GM18498 (cell line): ENCODE measurements around the gene MFSD6.
"Not testable (repeated sequence)": the region's sequence is repeated elsewhere in the genome, so short reads cannot be mapped to it uniquely, and the experiment has no call there.

Source experiments
- ATAC-seq: cut with Tn5 transposase; IDR thresholded peaks from one replicate; pipeline ENCODE4 v1.9.1; 2021; ENCODE audit warnings: mild to moderate bottlenecking, moderate library complexity; ENCODE audit not compliant: unreplicated experiment

MFSD6 gene

DNA sequence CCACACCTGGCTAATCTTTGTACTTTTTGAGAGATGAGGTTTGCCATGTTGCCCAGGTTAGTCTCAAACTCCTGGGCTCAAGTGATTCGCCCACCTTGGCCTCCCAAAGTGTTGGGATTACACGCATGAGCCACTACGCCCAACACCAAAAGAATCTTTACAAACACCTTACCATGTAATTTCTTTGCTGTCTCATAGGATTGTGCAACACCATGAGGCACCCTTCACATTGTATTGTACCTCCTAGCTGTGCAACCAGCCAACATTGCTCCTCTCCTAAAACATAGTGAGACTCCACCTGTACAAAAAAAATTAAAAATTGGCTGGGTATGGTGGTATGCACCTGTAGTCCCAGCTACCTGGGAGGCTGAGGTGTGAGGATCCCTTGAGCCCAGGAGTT, 3.1 kb upstream of the MFSD6 start:
- no peak for ATAC-seq

DNA sequence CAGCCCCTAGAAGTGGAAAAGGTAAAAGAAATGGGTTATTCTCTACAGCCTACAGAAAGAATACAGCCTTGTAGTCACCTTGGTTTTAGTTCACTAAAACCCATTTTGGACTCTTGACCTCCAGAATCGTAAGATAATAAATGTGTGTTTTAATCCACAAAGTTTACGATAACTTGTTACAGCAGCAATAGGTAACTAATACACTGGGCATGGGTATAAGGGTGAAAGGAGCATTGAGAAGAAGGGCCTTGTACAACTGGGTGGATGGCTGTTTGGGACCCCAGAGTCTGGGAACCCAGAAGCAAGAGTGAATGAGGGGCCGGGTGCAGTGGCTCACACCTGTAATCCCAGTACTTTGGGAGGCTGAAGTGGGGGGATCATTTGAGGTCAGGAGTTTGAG, 2.2 kb upstream of the MFSD6 start:
- no peak for ATAC-seq

DNA sequence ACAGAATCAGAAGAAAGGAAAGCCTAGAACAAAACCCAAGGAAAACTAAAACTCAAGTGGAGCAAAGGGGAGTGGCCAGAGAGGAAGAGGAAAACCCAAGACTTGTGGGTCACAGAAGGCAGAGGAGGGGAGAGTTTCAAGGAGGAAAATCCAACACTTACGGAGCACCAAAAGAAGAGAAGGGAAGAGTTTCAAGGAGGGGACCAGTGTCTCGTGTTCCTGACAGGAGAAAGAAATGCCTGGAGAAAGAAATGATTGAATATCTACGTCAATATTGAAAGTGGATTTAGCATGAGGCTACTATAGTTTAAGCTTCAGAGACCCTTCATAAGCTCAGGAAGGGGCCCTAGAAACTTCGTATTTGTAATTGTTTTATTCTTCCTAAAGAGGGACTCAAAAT, 1.4 kb upstream of the MFSD6 start:
- ATAC-seq = no peak

DNA sequence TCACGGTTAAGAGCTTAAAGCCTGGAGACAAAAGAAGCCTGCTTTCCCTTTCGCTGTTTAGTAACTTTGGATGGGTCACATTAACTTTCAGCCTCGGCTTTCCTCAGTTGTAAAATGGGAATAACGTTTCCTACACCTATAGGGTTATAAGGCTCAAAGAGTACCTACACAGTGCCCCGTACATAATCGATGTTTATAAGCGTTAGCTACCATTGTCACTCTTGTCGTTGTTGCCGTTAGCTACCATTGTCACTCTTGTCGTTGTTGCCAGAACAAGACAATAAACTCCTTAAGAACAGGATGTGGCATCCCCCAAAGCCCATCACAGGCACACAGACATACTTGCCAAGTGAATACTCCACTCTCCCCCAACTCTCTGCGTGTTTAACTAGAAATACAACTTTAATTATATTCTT, 901 bp upstream of the MFSD6 start:
- no peak for ATAC-seq

DNA sequence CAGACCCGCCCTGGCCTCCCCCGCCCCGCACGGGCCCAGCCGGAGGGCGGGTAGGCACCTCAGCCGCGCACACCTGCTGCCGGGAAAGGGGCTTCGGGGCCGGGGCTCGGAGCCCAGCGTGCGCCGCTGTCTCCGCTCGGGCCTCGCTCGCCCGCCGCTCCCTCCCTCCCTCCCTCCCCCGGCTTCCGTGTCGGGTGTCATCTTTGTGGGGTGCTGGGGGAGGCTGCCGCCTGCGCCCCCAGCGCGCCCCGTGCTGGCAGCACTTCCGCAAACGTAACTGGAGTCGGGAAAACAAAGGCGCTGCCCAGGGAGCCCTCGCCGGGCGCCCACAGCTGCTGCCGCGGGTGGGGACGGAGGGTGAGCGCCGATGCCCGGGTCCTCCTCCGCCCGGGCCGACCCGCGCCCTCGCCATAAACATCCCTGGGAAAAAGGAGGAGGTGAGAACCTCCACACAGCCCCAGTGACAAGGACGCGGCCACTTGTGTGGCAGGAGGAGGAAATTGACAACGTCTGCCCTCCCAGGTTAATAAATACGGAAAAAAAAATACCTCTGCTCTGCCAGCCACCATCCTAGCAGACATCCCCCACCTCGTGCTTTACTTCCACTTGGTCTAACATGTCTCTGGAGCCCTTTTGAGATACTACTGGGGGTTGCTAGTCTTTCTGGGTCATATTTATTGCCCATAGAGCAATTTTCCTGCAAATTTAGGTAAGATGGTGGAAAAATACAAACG, 550 bp downstream of the MFSD6 start:
- peak; percentile 66 for ATAC-seq

DNA sequence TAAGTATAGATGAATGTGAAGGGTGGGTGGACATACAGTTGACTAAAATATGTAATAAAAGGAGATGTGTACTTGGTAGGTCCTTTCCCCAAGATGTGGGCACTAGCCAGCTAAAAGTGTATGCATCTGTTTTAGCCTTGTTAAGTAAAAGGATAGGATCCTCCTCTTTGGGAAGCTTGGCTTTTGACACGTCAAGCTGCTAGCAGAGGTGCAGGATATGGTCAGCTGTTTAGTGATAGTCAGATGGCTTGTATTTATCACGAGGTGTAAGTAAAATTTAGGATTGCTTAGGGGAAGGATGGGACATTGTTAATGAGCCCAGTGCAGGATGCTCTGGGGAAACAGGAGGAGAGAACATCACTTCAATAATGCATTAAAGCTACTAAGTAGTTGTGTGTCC, 1.5 kb downstream of the MFSD6 start:
- no peak for ATAC-seq

DNA sequence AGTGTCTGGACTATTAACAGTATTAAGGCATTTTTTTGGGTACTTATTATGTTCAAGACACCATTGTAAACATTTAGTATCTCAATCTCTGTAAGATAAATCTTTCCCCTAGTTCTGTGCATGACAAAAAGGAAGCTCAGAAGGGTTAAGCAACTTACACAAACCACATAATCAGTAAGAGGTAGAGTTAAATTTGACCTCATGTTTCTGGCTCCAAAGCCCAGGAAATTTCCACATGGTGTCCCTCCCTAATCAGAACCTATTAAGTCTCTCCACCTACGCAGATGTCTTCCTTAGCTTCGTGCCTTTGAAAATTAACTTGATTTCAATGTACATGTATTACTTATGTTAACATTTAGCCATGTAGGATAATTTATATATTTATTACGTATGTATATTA, 2.0 kb downstream of the MFSD6 start:
- ATAC-seq = no peak

DNA sequence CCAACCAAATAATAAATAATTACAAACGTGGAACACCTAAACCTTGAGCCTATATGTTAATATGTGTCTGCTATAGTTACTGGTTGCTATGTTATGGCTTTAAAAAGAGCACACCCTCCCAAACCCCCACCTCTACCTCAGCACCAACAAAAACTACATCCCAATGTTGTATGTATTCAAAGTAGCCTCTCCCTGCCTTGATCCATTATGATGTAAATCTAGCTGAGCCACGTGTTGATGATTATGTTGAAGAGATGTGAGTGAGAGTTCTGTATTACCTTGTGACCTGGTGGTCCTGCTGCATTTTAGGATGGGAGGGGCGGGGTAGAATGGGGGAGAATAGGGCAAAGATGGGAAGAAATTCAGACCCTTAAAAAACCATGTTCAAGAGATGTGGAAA, 4.8 kb downstream of the MFSD6 start:
- no peak for ATAC-seq

DNA sequence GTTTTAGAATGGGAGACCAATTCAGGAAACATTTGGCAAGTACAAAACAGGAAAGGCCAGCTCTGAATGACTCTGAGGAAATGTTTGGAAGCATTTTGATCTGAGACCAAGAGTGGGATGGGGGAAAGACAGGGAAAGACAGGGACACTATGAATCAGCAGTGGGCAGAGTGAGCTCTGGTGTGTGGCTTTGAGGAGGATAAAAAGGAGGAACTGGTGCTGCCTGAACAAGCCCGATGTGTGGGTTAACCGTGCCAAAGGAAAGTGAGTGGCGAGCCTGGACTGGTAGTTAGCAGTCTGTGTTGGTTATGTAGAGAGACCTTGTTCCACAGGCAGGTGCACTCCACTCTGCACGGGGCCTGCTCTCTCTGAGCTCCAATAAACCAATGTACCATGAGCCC, 5.3 kb downstream of the MFSD6 start:
- no peak for ATAC-seq

DNA sequence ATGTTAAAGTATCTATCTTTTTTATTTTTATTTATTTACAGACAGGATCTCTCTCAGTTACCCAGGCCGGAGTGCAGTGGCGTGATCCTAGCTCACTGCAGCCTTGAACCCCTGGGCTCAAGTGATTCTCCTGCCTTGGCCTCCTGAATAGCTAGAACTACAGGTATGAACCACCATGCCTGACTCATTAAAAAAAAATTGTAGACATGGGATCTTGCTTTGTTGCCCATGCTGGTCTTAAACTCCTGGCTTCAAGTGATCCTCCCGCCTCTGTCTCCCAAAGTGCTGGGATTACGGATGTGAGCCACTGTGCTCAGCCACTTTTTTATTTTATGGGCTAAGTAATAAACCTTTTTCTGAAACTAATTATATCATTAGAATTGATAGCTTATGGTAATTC, 7.1 kb downstream of the MFSD6 start:
- ATAC-seq = no peak

DNA sequence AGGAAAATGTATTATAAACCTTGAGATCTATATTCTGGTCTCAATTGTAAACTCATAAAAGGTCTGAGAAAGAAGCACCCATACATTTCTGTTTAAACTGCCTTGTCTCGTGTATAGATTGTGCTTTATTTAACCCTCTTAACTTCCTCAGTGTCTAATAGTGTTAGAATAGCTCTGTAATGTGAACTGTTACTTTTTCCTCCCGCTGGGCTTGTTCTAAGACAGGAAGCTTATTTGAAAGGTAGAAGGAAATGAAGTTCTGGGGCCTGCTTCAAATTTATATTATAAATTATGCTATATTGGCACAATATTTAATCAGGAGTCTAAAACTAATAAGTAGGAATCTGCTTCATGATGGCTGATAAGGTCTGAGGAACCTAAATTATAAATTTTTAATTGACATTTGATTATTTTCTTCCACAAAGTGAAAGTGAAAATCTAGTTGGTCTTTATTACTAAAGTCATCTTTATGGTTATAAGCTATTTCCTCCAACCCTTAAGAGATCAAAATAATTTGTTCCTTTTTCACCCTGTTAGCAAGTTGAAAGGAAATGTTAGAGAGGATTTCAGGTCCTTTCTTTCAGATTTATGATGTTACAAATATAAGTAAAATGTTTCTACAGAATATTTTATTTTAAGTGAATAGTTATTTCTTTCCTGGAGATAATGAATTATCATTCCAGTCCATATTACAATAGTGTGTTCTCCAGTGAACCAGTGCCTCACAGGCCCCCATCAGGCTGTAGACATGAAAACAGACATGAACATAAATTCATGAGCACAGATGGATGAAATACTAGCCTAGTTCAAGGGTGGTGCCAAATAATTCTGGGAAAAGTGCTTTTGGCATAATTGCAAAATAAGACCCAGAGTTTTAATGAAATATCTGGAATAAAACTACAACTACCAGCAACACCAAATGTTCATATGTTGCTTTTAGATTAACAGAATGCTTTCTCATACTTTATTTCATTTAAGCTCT, 7.9 kb downstream of the MFSD6 start:
- peak; percentile 55 for ATAC-seq

DNA sequence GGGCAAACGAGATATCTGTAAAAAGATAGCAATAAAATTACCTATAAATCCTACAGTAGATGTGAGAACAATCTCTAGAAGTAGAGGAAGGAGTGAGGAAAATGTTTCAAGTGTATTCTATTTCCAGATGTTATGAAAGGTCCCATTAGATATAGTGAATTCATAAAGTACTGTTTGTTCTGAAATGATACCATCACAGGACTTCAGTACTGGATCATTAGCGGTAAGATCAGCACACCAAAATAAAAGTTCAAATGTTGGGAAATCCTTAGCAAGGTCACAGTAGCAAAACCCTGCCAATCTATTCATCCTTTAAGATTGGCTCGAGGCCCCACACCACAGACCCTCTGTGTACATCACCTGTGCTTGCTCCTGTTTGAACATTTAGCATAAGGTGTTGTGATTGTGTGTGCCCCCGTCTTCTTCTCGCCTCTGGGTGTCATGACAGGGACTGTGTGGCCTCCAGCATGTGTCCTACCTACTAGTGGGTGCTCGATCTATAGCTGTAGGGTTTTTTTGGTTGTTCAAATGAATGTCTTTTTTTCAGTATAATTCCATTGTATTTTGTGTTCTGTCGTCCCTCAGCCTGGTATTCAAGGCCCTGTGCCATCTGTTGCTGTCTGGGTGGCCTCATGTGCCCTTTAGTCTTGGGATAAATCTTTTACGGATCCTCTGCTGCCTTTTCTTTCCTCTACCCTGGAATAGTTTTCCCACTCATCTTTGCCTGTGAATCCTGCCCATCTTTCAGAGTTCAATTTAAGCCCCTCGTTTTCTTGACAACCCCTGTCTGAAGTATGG, 9.1 kb downstream of the MFSD6 start:
- no peak for ATAC-seq

DNA sequence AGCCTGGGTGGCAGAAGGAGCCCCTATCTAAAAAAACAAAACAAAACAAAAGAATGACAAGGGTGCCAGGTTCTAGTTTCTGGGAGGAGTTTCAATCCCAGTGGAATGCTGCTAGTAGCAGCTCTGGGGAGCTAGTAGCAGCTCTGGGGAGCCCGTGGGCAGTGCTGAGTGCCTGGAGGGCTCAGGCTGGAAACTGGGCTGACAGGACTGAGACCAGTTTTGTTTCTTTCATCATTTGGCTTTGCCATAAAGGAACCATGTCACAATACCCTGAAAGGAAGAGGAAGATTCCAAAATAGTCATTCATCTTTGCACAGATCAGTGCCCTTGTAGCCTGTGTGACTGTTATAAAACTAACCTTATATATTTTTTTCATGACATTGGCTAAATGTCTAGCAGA, 10.6 kb downstream of the MFSD6 start:
- no peak for ATAC-seq

DNA sequence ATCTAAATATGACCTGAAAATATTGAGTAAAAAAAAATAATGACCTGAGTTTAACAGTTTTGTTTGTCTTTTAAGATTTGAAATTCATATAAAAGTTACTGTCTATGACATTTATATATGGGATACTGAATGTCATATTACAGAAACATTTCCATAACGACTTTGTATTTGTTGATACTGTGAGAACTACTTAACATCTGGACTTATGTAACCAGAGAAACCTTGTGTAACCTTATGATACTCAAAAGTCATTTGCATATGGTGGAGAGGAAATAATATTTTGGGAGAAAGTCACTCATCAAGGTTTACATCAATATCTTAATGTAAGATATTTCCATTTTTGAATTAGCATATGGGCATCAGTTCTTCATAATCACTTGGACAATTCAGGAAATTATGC, 12.6 kb downstream of the MFSD6 start:
- ATAC-seq = no peak

DNA sequence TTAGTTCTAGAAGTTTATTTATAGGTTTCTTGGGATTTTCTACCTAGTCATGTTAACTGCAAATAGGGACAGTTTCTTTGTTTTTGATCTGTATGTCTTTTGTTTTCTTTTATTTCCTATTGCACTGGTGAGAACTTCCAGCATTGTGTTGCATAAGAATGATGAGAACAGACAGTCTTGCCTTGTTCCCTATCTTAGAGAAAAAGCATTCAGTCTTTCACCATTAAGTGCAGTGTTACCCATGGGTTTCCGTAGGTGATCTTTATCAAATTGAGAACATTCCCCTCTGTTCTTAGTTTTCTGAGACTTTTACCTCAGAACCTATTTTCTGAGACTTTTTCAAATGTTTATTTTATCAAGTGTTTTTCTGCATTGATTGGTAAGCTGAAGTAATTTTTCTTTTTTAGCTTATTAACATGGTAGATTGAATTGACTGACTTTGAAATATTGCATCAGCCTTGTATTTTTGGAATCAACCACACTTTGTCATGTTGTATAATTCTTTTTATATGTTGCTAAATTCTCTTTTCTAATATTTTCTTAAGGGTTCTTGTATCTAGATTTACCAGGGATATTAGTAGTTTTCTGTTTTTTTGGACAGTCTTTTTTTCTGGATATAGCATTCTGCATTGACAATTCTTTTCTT, 17.2 kb downstream of the MFSD6 start:
- no peak for ATAC-seq

DNA sequence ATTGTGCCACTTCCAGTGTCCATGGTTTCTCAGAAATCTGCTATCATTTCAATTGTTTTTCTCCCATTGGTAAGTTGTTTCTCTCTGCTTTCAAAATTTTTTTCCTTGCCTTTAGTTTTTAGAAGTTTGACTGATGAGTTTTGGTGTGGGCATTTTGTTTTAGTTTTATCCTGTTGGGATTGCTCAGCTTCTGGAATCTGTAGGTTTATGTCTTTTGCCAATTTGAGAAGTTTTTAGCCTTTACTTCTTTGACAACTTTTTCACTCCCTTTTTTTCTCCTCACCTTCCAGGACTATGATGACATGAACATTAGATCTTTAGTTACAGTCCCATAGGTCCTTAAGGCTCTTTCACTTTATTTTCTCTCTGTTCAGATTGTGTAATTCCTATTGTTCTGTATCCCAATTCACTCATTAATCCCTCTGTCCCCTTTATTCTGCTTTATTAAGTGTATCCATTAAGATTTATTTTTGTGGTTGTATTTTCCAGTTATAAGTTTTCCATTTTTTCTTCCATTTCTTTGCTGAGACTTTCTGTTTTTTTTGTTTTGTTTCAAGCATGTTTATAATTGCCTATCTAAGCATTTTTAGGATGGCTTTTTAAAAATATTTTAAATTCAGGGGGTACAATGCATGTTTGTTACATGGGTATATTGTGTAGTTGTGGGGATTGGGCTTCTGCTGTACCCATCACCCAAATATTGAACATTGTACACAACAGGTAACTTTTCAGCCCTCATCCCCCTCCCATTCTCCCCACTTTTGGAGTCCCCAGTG, 17.9 kb downstream of the MFSD6 start:
- no peak for ATAC-seq

DNA sequence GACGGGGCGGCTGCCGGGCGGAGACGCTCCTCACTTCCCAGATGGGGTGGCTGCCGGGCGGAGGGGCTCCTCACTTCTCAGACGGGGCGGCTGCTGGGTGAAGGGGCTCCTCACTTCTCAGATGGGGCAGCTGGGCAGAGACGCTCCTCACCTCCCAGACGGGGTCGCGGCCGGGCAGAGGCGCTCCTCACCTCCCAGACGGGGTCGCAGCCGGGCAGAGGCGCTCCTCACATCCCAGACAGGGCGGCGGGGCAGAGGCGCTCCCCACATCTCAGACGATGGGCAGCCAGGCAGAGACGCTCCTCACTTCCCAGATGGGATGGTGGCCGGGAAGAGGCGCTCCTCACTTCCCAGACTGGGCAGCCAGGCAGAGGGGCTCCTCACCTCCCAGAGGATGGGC, 22.7 kb downstream of the MFSD6 start:
- ATAC-seq = not testable (repeated sequence)

DNA sequence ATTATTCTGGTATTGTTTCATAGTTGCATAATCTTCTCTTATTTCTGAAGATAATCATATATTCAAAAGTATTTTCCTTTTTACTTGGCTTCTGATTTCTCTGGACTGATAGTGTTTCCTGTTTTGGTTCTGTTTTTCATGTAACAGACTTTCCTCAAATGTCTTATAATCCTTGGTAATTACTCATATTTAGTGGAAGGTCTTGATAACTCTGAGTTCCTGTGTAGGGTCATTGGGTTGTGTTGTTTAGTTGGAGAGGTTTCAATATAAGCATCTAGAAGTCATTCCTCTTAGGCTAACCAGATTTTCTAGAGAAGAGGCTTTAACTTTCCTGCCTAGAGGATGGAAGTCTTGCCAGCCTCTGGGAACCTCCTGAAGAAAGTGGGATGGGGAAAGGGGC, 23.8 kb downstream of the MFSD6 start:
- ATAC-seq = no peak

DNA sequence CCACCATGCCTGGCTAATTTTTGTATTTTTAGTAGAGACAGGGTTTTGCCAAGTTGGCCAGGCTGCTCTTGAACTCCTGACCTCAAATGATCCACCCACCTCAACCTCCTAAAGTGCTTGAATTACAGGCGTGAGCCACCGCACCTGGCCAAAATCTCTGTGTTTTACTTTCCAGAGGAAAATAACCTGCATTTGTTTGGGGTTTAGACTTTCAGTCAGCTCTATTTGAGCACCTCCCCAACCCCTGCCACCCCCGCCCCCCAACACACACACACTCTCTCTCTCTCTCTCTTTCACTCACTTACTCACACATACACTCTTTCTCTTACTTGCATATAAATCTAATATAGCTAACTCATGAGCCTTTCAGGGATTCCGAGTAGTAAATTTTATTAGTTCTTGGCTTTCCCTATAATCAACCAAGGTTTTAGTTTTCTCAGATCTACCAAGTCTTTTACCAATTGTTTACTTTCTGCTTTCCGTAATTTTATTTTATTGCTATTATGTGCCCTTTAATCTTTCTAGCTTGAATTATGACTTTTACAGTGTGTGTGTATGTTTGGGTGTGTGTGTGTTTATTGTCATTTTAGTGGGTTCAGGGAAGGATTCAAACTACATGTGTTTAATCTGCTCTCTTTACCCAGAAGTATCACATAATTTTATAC, 24.5 kb downstream of the MFSD6 start:
- ATAC-seq = peak; percentile 52
